Fibroblast of lung (primary cell): ENCODE results near the gene CAPN14.

ENCODE experiments used
- CTCF ChIP-seq, 2 donors: IDR thresholded peaks in 1 of 2; conservative IDR thresholded peaks in 1 of 2; 1 replicate in 1 of 2; 2 replicates in 1 of 2; pipeline ENCODE4 v1.5.1; 2011 to 2012; ENCODE audit warnings: low read length in 2 of 2, control low read depth in 1 of 2, inconsistent platforms in 1 of 2, low read depth in 1 of 2, mild to moderate bottlenecking in 1 of 2
- EZH2 ChIP-seq: IDR thresholded peaks from 2 replicates; pipeline ENCODE4 v1.5.1; 2012; ENCODE audit warnings: low read length, control low read depth, mild to moderate bottlenecking; ENCODE audit errors: missing control alignments

- no peak for TF ChIP-seq CTCF (conservative IDR thresholded peaks at IDR 0.05 in 1 of 2, IDR thresholded peaks at IDR 0.05 in 1 of 2; ENCODE audit: low read depth in 1 of 2, low read length in 2 of 2)
- no peak for TF ChIP-seq EZH2
Observed at GRCh38 chr2:31148514-31148913, 68.8 kb downstream of the CAPN14 start.
